OCI-LY3 (cell line): ENCODE data around the gene ZDHHC14.

Source experiments
- H2AFZ ChIP-seq: fragments of 200-600, 300-600 bp; shearing (Covaris generic); 2 replicates; pipeline ENCODE4 v1.6.0; 2014; ENCODE audit warnings: antibody characterized with exemption, low read depth, low read length
- H3K27ac ChIP-seq: fragments of 200-600, 300-600 bp; sonication (generic); 2 replicates; pipeline ENCODE4 v1.5.1; 2014; ENCODE audit warnings: mild to moderate bottlenecking, low read length, moderate library complexity, mixed read lengths
- H3K27me3 ChIP-seq: fragments of 200-600, 300-600 bp; sonication (generic); 2 replicates; pipeline ENCODE4 v1.6.1; 2014; ENCODE audit warnings: low read depth, low read length, mixed read lengths
- H3K36me3 ChIP-seq: fragments of 200-600, 300-600 bp; sonication (generic); replicated peaks from 2 replicates; pipeline ENCODE3; 2014; ENCODE audit warnings: low read depth, low read length, mixed read lengths
- H3K4me1 ChIP-seq: fragments of 300-600, 200-600 bp; sonication (generic); 2 replicates; pipeline ENCODE4 v1.6.1; 2014; ENCODE audit warnings: low read length, mixed read lengths
- H3K4me2 ChIP-seq: fragments of 200-600, 300-600 bp; sonication (generic); 2 replicates; pipeline ENCODE4 v1.6.1; 2014; ENCODE audit warnings: low read length, mixed read lengths
- H3K4me3 ChIP-seq: fragments of 300-600, 200-600 bp; sonication (generic); 2 replicates; pipeline ENCODE4 v1.5.1; 2014; ENCODE audit warnings: antibody characterized with exemption, mild to moderate bottlenecking, low read length, moderate library complexity
- H3K79me2 ChIP-seq: fragments of 300-600, 200-600 bp; shearing (Covaris generic); 2 replicates; pipeline ENCODE4 v1.6.1; 2014; ENCODE audit warnings: mild to moderate bottlenecking, low read length, mixed read lengths
- H3K9ac ChIP-seq: fragments of 300-600, 200-600 bp; shearing (Covaris generic); 2 replicates; pipeline ENCODE4 v1.6.0; 2014; ENCODE audit warnings: mild to moderate bottlenecking, low read length, moderate library complexity
- H3K9me3 ChIP-seq: fragments of 200-600, 300-600 bp; shearing (Covaris generic); 2 replicates; pipeline ENCODE4 v1.6.1; 2014; ENCODE audit warnings: low read length, mixed read lengths; ENCODE audit not compliant: insufficient read depth
- H4K20me1 ChIP-seq: fragments of 200-600, 300-600 bp; sonication (generic); 2 replicates; pipeline ENCODE4 v1.6.1; 2016; ENCODE audit warnings: low read length, mixed read lengths; ENCODE audit not compliant: insufficient read depth
- CTCF ChIP-seq: fragments of 200-600, 300-600 bp; sonication (generic); IDR thresholded peaks from 2 replicates; pipeline ENCODE4 v1.5.1; 2014; ENCODE audit warnings: antibody characterized with exemption, low read length, low read depth
- EZH2phosphoT487 ChIP-seq: fragments of 200-600 bp; shearing (Covaris generic); IDR thresholded peaks from 2 replicates; pipeline ENCODE4 v1.6.1; 2018; ENCODE audit warnings: antibody characterized with exemption, mixed run types, low read depth

The ZDHHC14 gene

GRCh38 chr6:157676241-157676640 lies 295.3 kb downstream of the ZDHHC14 start:
- H3K4me1 ChIP-seq, result 0 out of 2 replicates have a peak, but pooled peaks cover 5% of the 10 kb centered on the region
- H4K20me1 ChIP-seq, result no peaks in the 10 kb centered on the region
- H3K27me3 ChIP-seq, result no peaks in the 10 kb centered on the region
- no peak overlapping the region for H3K4me3 ChIP-seq
- H3K79me2 ChIP-seq, result no peaks in the 10 kb centered on the region
- no peaks in the 10 kb centered on the region for H3K9me3 ChIP-seq
- H3K27ac ChIP-seq, result no peak overlapping the region
- TF ChIP-seq CTCF (no peak), EZH2phosphoT487 (no peak)
- H2AFZ ChIP-seq, result no peak overlapping the region
- H3K9ac ChIP-seq, result no peak overlapping the region
- H3K36me3 ChIP-seq, result no peaks in the 10 kb centered on the region
- H3K4me2 ChIP-seq, result no peak overlapping the region

DNA sequence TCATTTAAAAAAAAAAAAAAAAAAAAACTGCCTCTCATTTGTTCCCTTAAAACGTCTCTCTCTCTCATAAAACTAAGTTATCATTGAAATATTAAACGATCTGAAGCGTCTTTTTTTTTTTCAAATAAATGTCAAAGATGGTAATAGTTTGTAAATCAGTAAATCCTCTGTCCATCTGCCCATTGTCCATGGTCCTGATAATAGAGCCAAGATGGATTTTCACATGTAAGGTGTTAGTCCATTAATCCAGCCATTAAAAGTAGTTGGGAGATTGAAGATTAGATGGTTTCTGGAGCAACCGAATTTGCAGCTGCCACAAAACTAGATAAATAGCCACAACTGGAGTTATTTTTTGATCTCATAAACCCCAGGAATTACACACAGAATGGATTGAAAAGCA lies 296.2 kb downstream of the ZDHHC14 start:
- H3K4me2 ChIP-seq, result no peak overlapping the region
- H2AFZ ChIP-seq, result no peak overlapping the region
- no peak overlapping the region for H3K9ac ChIP-seq
- H3K4me1 ChIP-seq, result 0 out of 2 replicates have a peak, but pooled peaks cover 5% of the 10 kb centered on the region
- H4K20me1 ChIP-seq, result no peaks in the 10 kb centered on the region
- no peak overlapping the region for H3K4me3 ChIP-seq
- H3K79me2 ChIP-seq, result no peaks in the 10 kb centered on the region
- no peaks in the 10 kb centered on the region for H3K36me3 ChIP-seq
- no peak overlapping the region for H3K27ac ChIP-seq
- TF ChIP-seq CTCF (no peak), EZH2phosphoT487 (no peak)
- no peaks in the 10 kb centered on the region for H3K27me3 ChIP-seq
- no peaks in the 10 kb centered on the region for H3K9me3 ChIP-seq

GRCh38 chr6:157679605-157680580 lies 298.9 kb downstream of the ZDHHC14 start:
- Histone ChIP-seq H2AFZ (no peak overlapping the region), H3K9ac (no peak overlapping the region), H3K27me3 (no peaks in the 10 kb centered on the region), H3K27ac (no peak overlapping the region), H3K4me1 (0 out of 2 replicates have a peak, but pooled peaks cover 5% of the 10 kb centered on the region), H3K4me2 (no peak overlapping the region), H3K36me3 (no peaks in the 10 kb centered on the region), H3K9me3 (no peaks in the 10 kb centered on the region), H3K4me3 (no peak overlapping the region), H4K20me1 (no peaks in the 10 kb centered on the region), H3K79me2 (no peaks in the 10 kb centered on the region)
- TF ChIP-seq CTCF, result no peak
- no peak for TF ChIP-seq EZH2phosphoT487

GRCh38 chr6:157681041-157681650 lies 300.2 kb downstream of the ZDHHC14 start:
- Histone ChIP-seq H3K9me3 (no peaks in the 10 kb centered on the region), H3K27ac (no peak overlapping the region), H3K36me3 (no peaks in the 10 kb centered on the region), H3K4me1 (0 out of 2 replicates have a peak, but pooled peaks cover 5% of the 10 kb centered on the region), H4K20me1 (no peaks in the 10 kb centered on the region), H2AFZ (no peak overlapping the region), H3K27me3 (no peaks in the 10 kb centered on the region), H3K79me2 (no peaks in the 10 kb centered on the region), H3K4me3 (no peak overlapping the region), H3K4me2 (no peak overlapping the region), H3K9ac (no peak overlapping the region)
- no peak for TF ChIP-seq CTCF
- TF ChIP-seq EZH2phosphoT487, result no peak
